Thyroid gland (tissue), 4 donors: ENCODE measurements around the gene INPP5A.

Experiments
- CTCF ChIP-seq, 6 experiments: fragments of 200-600 bp in 3 of 6; fragments of 450-650 bp in 3 of 6; sonication (generic) in 3 of 6; IDR thresholded peaks; one replicate each; pipeline ENCODE4 v1.5.1; 2016 to 2019; ENCODE audit warnings: antibody characterized with exemption in 6 of 6, mild to moderate bottlenecking in 2 of 6, inconsistent platforms in 1 of 6, moderate library complexity in 1 of 6
- POLR2A ChIP-seq, 2 donors: fragments of 450-650 bp; IDR thresholded peaks; one replicate each; pipeline ENCODE4 v1.6.1; 2017; ENCODE audit warnings: antibody characterized with exemption in 2 of 2, mild to moderate bottlenecking in 2 of 2, moderate library complexity in 1 of 2

GRCh38 chr10:132697578-132698200, 160.1 kb downstream of the INPP5A start:
- no peak for TF ChIP-seq CTCF (IDR thresholded peaks at IDR 0.05)
- no peak for TF ChIP-seq POLR2A (IDR thresholded peaks at IDR 0.05)
